Dedifferentiated amniotic fluid mesenchymal stem cell (primary cell): Measurements from ENCODE around the gene DPP6.
"Not testable (repeated sequence)": the region's sequence is repeated elsewhere in the genome, so short reads cannot be mapped to it uniquely, and the experiment has no call there.

ENCODE experiments used
- DNase-seq: peaks from one replicate; pipeline ENCODE4 v3.0.0-alpha.2; 2016; ENCODE audit errors: extremely low spot score

DPP6 gene

DNA sequence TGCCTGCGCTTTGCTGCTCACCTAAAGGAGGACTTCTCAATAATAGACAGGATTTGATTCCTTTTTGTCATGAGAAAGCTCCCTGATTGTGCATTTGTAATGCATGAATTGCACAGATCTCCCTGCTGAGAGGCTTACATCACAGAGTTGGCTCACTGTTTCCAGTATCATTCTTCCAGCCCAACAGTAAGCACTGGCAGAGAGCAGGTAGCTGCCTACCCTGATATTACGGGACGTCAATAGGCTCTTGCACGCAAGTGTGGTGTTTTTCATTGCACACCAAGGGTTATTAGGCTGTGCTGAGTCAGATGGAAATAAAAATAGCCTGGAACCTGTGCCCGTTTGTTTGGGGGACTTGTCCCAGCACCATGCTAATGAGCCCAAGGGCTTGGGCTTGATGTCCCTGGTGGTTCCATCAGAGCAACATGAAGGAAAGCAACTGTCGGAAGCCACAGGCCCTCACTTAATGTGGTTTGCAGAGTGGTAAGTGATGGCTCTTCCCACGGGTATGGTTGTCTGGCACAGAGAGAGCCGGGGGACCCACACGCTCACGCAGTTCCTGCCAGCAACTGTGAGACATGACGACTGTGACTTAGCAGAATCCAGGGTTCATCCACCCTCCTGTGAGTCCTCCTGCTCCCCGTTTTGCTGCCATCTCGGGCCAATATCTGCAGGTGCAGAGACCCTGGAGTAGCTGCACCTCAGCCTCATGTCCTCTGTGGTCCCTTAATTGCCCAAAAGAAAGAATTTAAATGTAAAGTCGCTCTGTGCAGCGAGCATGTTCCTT is 20.4 kb downstream of the DPP6 start:
- DNase-seq, result not testable (repeated sequence)

DNA sequence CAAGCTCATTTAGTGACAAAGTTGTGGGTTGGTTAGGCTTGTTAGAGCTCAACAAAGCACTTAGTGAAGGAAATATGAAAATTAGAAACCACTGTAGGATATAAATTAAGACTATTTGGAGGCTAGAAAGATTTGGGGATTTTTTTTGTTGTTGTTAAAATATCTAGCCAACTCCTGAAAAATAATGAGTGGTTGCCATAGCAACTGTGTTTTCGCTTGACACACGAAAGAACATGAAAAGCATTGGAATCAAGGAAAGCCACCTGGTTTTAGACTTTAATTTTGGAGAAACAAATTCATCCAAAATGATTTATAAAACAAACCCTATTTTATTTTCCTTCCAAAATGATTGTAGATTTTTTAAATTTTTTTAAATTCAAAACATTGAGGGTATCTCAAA is 26.3 kb downstream of the DPP6 start:
- DNase-seq, result not testable (repeated sequence)

DNA sequence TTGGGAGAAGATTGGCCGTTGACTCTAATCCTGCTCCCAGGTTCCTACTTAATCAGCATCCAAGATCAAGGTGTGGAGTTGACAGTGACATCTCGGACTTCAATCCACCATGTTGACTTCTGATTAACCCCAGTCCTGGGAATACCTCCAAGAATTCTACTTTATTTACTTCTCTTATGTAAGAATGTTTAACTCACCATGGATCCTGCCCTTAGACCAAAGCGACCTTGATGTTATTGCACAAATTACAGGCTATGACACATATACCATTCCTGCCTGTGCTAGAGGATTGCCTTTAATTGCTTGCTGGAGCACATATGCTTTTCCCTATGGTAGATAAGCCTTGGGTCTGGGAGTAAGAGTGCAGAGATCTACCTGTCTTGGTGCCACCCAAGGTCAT is 28.1 kb downstream of the DPP6 start:
- DNase-seq, result not testable (repeated sequence)

DNA sequence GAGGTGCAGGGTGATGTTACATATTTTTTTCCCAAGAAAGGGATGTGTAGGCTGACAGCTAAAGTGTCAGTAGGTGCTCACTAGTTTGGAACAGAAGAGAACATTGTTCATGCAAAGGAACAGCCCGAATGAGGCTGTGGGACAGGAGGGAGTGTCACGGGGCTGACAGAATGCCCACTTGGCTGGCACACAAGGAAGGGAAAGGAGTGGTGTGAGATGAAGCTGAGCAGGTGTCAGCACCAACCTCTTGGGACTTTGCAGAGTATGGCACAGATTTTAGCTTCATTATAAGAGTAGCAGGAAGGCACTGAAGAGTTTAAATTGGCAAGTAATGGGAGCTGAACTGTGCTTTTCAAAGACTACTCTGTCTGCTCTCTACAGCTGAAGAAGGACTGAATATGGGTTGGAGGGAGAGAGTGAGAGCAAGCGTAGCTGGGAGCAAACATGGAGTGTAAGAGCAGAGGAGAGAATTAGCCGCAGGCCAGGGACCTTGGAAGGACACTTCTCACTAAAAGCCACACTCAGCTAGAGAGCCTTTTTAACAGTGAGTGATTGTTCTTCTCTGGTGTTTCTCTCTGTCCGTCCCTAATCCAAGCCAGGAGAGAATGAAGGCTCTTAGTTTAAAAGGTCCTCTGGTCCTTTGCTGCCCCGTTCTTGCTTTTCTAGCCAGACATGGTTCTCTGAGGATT is 35.0 kb downstream of the DPP6 start:
- not testable (repeated sequence) for DNase-seq

DNA sequence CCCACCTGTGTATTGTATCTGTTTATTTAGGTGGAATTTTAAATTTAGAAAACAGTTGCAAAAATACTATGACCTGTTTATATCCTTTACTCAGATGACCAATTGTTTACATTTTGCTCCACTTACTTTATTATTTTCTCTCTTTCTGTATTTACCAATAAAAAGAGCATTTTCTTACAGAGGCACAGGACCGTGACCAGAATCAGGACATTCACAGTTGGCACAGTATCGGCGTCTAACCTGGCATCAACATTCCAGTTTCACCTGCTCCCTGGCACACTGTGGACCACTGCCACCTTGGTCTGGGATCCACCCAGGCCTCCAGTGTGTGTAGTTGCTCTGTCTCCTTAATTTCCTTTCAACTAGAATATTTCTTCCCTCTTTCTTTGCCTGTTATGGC is 39.9 kb downstream of the DPP6 start:
- DNase-seq, result not testable (repeated sequence)

DNA sequence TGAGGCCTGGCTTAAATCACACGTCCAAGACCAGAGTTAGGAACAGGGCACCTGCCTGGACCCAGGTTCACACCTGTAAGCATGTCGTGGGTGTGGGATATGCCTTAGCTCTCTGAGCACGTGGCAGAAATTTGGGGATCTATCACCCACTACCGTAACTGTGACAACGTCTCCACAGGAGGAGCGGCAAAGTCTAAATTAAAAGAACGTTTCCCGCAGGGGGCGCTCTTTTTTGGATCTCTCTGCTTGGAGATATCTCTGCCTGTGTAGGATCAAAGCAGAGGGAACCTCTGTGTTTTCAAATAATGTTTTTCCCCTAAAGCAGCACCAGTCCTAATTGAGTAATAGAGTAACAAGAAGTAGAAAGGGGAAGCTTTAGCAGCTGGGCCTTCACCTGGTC is 43.0 kb downstream of the DPP6 start:
- not testable (repeated sequence) for DNase-seq

DNA sequence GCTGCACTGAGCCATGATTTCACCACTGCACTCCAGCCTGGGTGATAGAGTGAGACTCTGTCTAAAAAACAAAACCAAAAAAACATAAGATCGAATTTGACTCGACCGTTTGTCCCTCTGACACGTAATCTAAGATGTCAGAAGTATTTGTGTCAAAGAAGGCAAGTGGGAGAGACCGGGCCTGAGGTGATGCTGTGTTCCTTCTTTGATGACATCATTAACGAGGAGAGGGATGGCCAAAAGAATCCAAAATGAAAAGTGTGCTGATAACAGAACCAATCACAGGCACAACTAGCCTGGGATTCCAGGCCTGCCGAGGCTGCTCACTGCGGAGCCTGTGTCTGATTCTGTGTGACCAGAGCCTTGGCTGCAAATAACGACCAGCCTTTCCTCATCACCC is 52.9 kb downstream of the DPP6 start:
- DNase-seq, result not testable (repeated sequence)

DNA sequence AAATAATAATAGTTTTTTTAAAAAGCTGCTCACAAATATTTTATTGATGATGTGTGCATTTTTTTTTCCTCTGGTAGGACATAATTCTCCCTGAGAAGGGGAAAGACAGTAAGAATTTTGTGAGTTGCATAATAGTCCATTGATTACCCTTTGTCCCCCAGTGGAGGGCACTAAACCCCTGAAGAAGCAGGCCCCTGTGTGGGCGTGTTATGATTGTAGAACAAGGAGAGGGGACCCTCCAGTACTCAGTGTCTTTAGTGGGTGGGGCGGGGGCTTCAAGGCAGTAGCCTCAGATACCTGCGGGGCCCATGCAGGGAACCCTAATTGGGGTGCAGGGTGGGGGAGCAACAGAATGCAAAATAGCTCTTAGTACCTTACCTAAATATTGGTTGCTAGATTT is 57.4 kb downstream of the DPP6 start:
- not testable (repeated sequence) for DNase-seq

DNA sequence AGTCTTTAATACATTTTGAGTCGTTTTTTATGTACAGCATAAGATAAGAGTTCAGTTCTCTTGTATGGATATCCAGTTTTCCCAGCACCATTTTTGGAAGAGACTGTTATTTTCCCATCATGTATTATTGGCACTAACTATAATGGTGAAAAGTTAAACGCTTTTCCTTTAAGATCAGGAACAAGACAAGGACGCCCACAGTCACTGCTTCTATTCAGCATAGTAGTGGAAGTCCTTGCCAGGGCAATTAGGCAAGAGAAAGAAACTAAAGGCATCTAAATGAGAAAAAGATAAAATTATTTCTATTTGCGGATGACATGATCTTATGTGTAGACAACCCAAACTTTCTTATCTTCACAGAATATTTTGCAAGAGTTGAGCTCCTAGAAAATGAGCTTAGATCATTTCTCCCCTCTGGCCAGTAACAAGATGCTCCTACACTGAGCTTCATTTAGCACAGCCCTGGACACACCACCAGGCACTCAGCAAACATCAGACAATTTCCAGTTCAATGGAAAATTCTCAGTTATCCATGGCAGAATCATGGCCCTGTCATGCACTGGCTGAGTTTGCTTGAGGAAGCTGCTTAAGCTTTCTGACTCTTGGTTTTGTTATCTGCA is 61.6 kb downstream of the DPP6 start:
- DNase-seq, result not testable (repeated sequence)

DNA sequence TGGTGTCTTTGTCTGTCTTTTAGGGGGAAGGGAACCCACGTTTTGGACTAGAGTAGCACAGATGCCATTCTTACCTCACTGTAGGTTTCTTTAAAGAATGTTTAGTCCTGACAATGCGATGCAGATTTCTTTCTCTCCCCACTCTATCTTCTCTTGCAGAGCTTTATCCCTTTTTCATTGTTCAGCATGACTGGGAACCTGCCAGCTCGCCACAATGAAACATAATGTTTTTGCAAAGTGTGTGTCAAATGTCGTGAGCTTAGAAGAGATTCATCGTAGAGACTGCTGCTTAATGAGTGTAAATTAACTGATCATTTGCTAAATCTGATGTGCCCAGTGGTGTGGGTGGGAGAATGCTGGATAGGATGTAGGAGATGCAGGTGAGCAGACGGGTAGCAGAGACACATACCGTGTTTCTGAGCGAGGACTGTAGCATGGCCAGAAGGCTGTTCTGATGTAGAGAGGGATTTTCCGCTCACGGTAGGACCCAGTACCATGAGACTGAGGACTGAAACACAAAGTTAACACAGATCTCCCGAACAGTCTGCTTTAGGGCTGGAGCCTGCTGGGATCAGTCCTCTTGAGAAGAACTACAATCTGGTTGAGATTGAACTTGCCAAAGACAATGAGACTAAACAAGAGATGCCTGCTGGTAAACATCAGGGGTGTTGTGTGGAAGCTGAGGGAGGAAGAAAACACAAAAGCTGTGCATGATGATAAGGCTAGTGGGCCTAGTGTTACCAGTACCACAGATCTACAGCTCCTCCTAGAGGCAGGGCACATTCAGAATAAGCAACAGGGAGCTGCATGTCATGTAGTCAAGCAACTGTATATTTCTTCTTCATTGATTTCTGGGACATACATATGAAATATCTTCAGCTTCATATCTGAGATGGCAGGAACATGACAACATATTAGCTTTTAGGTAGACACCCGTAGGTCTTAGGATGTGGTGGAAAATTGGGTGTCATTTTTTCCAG is 65.5 kb downstream of the DPP6 start:
- DNase-seq, result not testable (repeated sequence)

DNA sequence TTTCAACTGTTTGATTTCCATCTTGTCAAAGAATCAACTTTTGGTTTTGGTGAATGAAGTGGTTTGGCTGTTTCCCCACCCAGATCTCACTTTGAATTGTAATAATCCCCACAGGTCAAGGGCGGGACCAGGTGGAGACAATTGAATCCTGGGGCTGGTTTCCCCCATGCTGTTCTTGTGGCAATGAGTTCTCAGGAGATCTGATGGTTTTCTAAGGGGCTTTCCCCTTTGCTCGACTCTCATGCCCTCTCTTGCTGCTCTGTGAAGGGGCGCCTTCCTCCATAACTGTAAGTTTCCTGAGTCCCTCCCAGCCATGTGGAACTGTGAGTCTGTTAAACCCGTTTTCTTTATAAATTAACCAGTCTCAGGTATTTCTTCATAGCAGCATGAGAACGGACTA is 68.6 kb downstream of the DPP6 start:
- DNase-seq, result not testable (repeated sequence)

DNA sequence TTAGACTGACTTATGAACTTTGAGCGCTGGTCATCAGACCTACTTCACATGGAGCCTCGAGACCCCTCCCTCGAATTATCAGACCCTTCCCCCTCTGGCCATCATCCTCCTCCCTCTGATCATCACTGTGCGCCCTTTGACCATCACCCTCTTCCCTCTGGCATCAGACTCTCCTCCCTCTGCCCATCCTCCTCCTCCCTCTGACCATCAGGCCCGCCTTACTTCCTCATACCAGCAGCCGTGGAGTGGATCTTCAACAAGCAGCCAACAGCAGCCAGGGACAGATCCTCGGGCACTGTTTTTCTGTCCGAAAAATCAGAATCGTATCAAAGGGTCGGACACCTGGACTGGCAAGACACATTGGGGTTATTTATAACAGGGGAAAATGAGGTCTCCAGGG is 70.5 kb downstream of the DPP6 start:
- not testable (repeated sequence) for DNase-seq

DNA sequence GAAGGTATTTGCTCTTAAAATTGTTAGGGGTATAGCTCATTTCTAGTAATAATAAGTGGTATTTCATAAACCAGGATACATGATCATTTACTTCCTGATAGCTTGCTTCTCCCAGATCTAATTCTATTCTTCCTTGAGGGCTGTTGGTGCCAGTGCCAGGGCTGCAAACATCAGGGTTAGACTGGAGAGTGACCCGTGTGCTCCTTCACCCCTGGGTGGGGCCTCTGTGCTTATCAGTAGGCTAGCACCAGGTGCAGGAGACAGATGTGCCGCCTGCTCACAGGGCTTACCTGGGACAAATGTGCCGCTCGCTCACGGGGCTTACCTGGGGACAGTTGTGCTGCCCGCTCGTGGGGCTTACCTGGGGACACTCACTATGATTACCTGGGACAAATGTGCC is 71.2 kb downstream of the DPP6 start:
- not testable (repeated sequence) for DNase-seq

DNA sequence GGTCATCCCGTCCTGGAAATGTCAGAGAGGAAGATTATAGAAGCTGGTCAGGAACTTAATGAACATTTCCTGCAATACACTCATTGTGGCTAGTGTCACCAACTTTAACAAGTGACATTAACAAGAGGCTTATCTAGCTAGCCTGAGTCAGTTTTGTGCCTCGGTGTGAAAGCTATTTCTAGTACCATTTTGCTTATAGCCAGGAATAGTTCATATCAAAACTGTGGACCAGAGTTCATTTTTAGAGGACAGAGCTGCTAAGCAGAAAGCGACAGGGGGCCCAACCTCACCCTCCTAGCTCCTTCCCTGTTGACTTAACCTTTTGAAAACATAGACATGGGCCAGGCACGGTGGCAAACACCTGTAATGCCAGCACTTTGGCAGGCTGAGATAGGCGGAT is 76.9 kb downstream of the DPP6 start:
- not testable (repeated sequence) for DNase-seq

DNA sequence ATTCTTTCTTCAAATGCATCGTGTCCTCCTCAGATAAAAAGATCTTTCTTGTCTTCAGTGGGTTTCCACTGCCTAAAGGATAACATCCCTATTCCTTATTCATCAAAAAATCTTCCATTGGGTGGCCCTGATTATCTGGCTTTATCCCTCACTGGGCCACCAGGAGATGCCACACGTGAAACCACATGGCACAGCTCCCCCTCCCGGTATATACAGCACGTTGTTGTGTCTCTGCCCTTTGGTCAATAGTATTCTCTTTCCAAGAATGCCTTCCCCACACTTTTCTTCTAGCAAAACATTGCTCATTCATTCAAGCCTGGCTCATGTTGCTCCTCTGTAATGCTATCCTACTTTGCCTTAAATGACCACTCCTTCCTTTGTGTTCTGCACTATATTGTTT is 80.4 kb downstream of the DPP6 start:
- not testable (repeated sequence) for DNase-seq

DNA sequence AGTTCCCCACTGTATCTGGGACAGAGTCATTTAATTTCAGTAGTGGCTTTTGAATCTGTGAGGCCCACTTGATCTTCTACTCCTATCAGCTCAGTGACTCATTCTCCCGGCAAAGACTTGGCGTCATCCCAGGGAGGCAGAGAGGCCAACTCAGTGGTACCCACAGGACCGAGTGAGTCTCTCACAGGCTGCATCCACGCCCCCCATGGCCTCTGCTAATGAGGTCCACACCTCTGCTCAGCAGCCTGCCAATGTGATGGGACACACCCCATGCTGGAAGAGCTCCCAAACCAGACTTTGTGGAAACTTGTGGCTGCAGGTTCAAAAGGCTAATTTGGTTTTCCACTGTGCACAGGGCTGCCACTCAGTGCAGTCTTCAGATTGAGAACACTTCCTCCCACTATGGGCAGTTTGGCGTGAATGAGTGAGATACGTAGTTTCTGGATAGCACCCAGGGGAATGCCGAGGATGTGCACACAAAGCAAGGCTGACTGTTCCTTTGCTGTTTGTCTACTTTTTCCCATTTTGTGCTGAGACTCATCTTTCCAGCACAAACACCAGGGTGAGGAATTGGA is 81.6 kb downstream of the DPP6 start:
- not testable (repeated sequence) for DNase-seq

DNA sequence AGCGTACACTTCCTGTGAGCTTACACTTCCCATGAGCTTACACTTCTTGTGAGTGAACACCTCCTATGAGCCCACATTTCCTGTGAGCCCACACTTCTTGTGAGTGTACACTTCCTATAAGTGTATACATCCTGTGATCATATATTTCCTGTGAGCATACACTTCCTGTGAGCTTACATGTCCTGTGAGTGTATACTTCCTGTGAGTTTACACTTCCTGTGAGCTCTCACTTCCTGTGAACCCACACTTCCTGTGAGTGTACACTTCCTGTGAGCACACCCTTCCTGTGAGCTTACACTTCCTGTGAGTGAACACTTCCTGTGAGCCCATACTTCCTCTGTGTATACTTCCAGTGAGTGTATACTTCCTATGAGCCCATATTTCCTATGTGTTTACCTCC is 82.5 kb downstream of the DPP6 start:
- DNase-seq, result not testable (repeated sequence)

DNA sequence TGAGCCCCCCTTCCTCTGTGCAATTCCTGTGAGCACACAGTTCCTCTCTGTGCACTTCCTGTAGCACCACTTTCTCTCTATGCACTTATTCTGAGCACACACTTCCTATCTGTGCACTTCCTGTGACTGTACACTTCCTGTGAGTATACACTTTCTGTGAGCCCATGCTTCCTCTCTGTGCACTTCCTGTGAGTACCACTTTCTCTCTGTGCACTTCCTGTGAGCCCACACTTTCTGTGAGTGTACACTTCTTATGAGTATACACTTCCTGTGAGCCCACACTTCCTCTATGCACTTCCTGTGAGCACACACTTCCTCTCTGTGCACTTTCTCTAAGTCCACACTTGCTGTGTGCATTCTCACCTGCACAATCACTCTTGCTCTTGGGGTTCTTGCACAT is 83.4 kb downstream of the DPP6 start:
- not testable (repeated sequence) for DNase-seq

DNA sequence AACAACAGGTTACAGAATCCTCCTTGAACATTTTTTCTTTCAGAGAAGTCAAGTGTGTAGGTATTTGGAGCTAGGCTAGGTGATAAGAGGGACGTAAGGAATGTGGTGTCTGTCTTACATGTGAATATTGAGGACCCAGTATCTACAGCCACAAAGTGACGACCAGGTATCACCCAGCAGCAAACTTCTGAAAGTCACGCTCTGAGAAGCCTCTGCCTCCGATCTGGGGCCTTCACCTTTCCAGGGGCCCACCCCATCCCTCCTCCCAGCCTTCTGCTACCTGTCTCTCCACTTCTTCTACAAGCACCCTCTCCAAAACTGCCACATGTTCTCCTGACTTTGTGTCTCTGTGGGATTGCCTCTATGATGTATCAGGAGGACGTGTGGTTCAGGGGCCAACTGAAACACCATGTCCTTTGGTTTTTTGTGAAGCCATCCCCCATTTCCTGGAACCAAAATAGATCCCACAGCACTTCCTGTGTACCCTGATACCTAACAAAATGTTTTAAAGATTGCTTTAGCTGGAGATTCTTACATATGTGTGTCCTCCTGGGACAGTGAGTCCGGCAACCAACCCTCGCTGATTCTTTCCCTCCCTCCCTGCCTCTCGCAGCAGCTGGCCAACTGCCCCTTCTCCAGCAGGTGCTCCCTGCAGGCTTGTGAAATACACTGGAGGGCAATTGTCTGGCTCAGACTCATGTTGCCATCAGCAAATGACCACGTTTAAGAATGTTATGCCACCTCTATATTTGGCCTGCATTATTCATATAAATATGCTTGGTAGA is 93.9 kb downstream of the DPP6 start:
- DNase-seq, result not testable (repeated sequence)

DNA sequence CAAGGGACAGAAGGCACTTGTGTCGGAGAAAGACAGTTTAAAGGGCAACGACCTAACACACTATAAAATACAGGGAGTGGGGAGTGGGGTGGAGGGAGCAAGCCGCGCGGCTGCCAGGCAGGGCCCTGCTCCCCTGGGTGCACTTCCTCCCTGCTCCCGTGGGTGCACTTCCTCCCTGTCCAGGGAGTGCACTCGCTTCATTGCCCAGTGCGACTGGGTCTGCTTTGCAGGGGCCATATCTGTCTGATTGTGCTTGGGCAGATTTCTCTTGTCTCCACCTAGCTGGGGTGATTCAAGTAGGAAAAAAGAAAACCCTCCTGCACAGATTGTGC is 94.5 kb downstream of the DPP6 start:
- not testable (repeated sequence) for DNase-seq
